Activated CD4-positive, CD25-positive, alpha-beta regulatory T cell treated with anti-CD3 and anti-CD28 coated beads, Interleukin-2, amount 50 U/mL, for 72 hours (primary cell): Measurements from ENCODE around the gene FRAT2.

Source experiments
- DNase-seq: peaks from one replicate; pipeline ENCODE4 v3.0.0; 2021

Gene FRAT2

GRCh38 chr10:97334370-97335175 is at the start of gene FRAT2:
FRAT2 (minus strand) TSS chr10:97334729; CDS start chr10:97334572, 157 bp downstream.
- DNase-seq, result peak; percentile 88

GRCh38 chr10:97384156-97384555 is 49.6 kb upstream of the FRAT2 start:
- DNase-seq, result no peak

GRCh38 chr10:97383159-97383558 is 48.6 kb upstream of the FRAT2 start:
- DNase-seq, result no peak

GRCh38 chr10:97381626-97382025 is 47.1 kb upstream of the FRAT2 start:
- no peak for DNase-seq

- DNase-seq, result no peak
Observed at GRCh38 chr10:97380516-97380915, 46.0 kb upstream of the FRAT2 start.

GRCh38 chr10:97378933-97379921 is 44.7 kb upstream of the FRAT2 start:
- no peak for DNase-seq

GRCh38 chr10:97376413-97376812 is 41.9 kb upstream of the FRAT2 start:
- DNase-seq, result no peak

- DNase-seq, result no peak
Observed at GRCh38 chr10:97373456-97373855, 38.9 kb upstream of the FRAT2 start.

GRCh38 chr10:97372233-97372875 is 37.8 kb upstream of the FRAT2 start:
- DNase-seq, result no peak

GRCh38 chr10:97371696-97372095 is 37.2 kb upstream of the FRAT2 start:
- DNase-seq, result no peak

GRCh38 chr10:97367126-97367649 is 32.7 kb upstream of the FRAT2 start:
- no peak for DNase-seq

- DNase-seq, result no peak
Observed at GRCh38 chr10:97366572-97366971, 32.0 kb upstream of the FRAT2 start.

- no peak for DNase-seq
Observed at GRCh38 chr10:97365761-97366351, 31.3 kb upstream of the FRAT2 start.

- no peak for DNase-seq
Observed at GRCh38 chr10:97363071-97363470, 28.5 kb upstream of the FRAT2 start.

- DNase-seq, result no peak
Observed at GRCh38 chr10:97362310-97363033, 27.9 kb upstream of the FRAT2 start.

GRCh38 chr10:97361537-97361901 is 27.0 kb upstream of the FRAT2 start:
- no peak for DNase-seq

GRCh38 chr10:97360705-97361536 is 26.4 kb upstream of the FRAT2 start:
- no peak for DNase-seq

- DNase-seq, result no peak
Observed at GRCh38 chr10:97358781-97359180, 24.3 kb upstream of the FRAT2 start.

- no peak for DNase-seq
Observed at GRCh38 chr10:97358349-97358748, 23.8 kb upstream of the FRAT2 start.

GRCh38 chr10:97356918-97357317 is 22.4 kb upstream of the FRAT2 start:
- DNase-seq, result no peak

GRCh38 chr10:97356318-97356914 is 21.9 kb upstream of the FRAT2 start:
- DNase-seq, result no peak
